ENCODE data around the gene ARL6IP6. TPM values are rescaled to one million over a fixed set of nuclear protein-coding genes. Genes with fewer than 3 reads are reported as not detected.

Gene ARL6IP6
- total RNA-seq (19.9 TPM), polyA plus RNA-seq (10 to 100 TPM; 32.9 to 41.4 (median 35.7) TPM)

DNA sequence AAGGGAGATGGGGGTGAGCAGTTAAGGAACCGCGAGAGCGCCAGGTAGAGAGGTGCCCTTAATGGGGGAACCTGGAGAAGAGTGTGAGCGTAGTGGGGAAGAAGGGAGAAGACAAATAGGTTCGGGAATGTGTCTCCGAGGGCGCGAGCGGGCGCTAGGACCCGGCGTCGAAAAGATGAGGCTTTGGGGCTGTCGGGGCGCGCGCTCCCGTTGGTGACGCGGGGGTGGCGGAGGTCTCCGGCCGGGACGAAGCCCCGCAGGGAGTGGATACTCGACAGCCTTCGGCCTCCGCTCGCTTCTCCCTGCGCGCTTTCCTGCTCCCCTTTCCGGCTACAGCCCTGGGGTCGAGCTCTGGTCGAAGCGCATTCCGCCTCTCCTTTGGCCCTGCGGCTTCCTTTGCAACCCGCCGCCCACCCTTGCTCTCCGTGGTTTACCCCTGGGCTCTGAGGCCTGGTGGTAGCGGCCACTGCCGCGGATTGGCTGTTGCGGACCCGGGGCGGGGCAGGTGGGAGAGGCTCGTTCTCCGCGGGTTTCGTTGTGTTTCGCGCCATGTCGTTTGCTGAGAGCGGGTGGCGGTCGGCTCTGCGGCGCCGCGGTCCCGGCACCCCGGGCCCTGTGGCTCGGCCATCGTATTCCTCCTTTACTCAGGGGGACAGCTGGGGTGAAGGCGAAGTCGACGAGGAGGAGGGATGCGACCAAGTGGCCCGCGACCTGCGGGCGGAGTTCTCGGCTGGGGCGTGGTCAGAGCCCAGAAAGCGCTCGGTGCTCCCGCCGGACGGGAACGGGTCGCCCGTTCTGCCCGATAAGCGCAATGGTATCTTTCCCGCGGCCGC lies at the start of gene ARL6IP6:
ARL6IP6 (plus strand) TSS at position 545 of the 833 bp plus-strand sequence; CDS start at position 550, 5 bp downstream.
- Mint-ChIP-seq H3K36me3 (peaks cover 26% of the 10 kb centered on the region), H3K9me3 (no peaks in the 10 kb centered on the region), H3K4me1 (peaks cover 24 to 78% (median 66%) of the 10 kb centered on the region in 4 donors), H3K27ac (peak within 1 kb of the TSS; percentile 99 to 100 (median 99)), H3K27me3 (peaks cover 8% of the 10 kb centered on the region), H3K4me3 (peak within 1 kb of the TSS; percentile 98 to 100 (median 99))
- peak within 1 kb of the TSS; percentile 97 for H3K27ac ChIP-seq (ENCODE audit: insufficient read depth, low read length, poor library complexity, severe bottlenecking)
- H3K4me3 ChIP-seq (ENCODE audit: low read depth, low read length), result peak within 1 kb of the TSS; percentile 91
- DNase-seq (peak; percentile 91 to 96 (median 96)), ATAC-seq (ENCODE audit: low read depth in 2 of 2) (peak; percentile 67 to 68)
- H3K36me3 ChIP-seq (ENCODE audit: control insufficient read depth, insufficient read depth, low read length), result peaks cover 17% of the 10 kb centered on the region
- H3K27me3 ChIP-seq (ENCODE audit: control insufficient read depth, insufficient read depth, low read length), result no peaks in the 10 kb centered on the region
- H3K9me3 ChIP-seq (ENCODE audit: control insufficient read depth in 2 of 2, low read length in 2 of 2), result no peaks in the 10 kb centered on the region
- peaks cover 50% of the 10 kb centered on the region for H3K4me1 ChIP-seq (ENCODE audit: control insufficient read depth, insufficient read depth, low read length, poor library complexity, severe bottlenecking)

DNA sequence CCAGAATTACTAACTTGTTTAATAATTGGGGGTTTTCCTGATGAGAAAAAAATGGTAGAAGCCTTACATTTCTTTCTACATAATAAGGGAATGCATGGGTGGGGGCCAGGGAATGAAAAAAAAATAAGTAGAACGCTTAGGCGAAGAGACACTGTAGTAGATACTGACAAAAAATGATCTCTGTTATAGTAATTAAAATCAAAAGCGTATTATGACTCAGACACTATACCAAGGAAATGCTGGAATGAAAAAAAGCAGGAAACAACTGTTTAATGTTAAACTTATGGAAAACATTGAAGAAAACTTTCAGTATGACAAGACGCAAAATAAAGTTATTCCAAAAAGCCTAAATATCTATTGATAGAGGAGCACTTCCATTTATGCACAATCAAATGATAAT lies 44.1 kb upstream of the ARL6IP6 start:
- no peaks in the 10 kb centered on the region for H3K9me3 ChIP-seq (ENCODE audit: control insufficient read depth in 2 of 2, low read length in 2 of 2)
- H3K27me3 ChIP-seq (ENCODE audit: control insufficient read depth, insufficient read depth, low read length), result no peaks in the 10 kb centered on the region
- Mint-ChIP-seq H3K27ac (peak overlapping the region in 1 of 3 donors; percentile 32), H3K4me3 (no peak overlapping the region), H3K36me3 (peaks cover 50% of the 10 kb centered on the region), H3K27me3 (no peaks in the 10 kb centered on the region), H3K9me3 (no peaks in the 10 kb centered on the region), H3K4me1 (peaks cover 0 to 4% (median 1%) of the 10 kb centered on the region in 4 donors)
- peaks cover 90% of the 10 kb centered on the region for H3K36me3 ChIP-seq (ENCODE audit: control insufficient read depth, insufficient read depth, low read length)
- H3K27ac ChIP-seq (ENCODE audit: insufficient read depth, low read length, poor library complexity, severe bottlenecking), result no peak overlapping the region
- H3K4me3 ChIP-seq (ENCODE audit: low read depth, low read length), result no peak overlapping the region
- ATAC-seq (ENCODE audit: low read depth in 2 of 2), result no peak
- DNase-seq, result no peak
- no peaks in the 10 kb centered on the region for H3K4me1 ChIP-seq (ENCODE audit: control insufficient read depth, insufficient read depth, low read length, poor library complexity, severe bottlenecking)

DNA sequence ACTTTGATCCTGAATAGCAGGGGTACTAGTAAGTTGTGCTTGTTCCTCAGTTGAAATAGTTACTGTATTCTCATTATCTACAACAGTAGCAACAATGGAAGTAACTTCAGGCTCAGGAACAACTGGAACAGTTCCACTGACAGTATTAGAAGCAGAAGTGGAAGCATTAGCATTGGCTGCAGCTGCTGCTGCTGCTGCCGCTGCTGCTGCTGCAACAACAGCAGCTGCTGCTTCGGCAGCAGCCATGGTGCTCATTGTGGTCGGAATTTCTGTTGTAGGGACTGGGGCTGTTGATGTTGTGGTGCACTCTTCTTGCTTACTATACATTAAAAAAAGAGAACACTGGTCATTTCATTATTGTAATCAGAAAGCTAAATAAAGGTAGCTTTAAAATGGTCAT lies 42.0 kb upstream of the ARL6IP6 start:
- no peaks in the 10 kb centered on the region for H3K9me3 ChIP-seq (ENCODE audit: control insufficient read depth in 2 of 2, low read length in 2 of 2)
- no peak overlapping the region for H3K27ac ChIP-seq (ENCODE audit: insufficient read depth, low read length, poor library complexity, severe bottlenecking)
- ATAC-seq (ENCODE audit: low read depth in 2 of 2) (no peak), DNase-seq (no peak)
- H3K4me1 Mint-ChIP-seq, result peaks cover 1 to 12% (median 6%) of the 10 kb centered on the region in 4 donors
- no peaks in the 10 kb centered on the region for H3K9me3 Mint-ChIP-seq
- no peaks in the 10 kb centered on the region for H3K4me1 ChIP-seq (ENCODE audit: control insufficient read depth, insufficient read depth, low read length, poor library complexity, severe bottlenecking)
- H3K4me3 ChIP-seq (ENCODE audit: low read depth, low read length), result no peak overlapping the region
- H3K27me3 Mint-ChIP-seq, result no peaks in the 10 kb centered on the region
- peaks cover 86% of the 10 kb centered on the region for H3K36me3 ChIP-seq (ENCODE audit: control insufficient read depth, insufficient read depth, low read length)
- peaks cover 53% of the 10 kb centered on the region for H3K36me3 Mint-ChIP-seq
- H3K27me3 ChIP-seq (ENCODE audit: control insufficient read depth, insufficient read depth, low read length), result no peaks in the 10 kb centered on the region
- H3K27ac Mint-ChIP-seq, result no peak overlapping the region
- H3K4me3 Mint-ChIP-seq, result no peak overlapping the region

DNA sequence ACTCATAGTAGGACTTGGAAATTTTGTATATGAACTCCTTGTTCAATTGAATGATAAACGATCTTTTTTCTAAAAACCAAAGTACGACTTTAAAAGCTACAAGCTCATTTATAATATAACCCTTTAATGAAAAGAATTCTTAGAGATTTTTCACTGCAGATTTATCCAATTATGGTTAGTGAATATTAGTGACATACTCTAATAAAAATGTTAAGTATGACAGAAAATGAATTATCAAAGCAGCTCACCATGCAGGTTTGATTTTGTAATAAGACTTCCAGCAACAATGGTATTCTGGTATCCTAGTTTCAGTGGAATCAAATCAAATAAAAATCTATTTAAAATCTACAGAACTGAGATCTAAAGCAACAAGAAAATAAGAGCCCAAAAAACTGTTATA lies 39.6 kb upstream of the ARL6IP6 start:
- H3K27ac Mint-ChIP-seq, result no peak overlapping the region
- no peak for DNase-seq
- no peaks in the 10 kb centered on the region for H3K9me3 ChIP-seq (ENCODE audit: control insufficient read depth in 2 of 2, low read length in 2 of 2)
- no peak overlapping the region for H3K4me3 Mint-ChIP-seq
- ATAC-seq (ENCODE audit: low read depth in 2 of 2), result no peak
- no peak overlapping the region for H3K27ac ChIP-seq (ENCODE audit: insufficient read depth, low read length, poor library complexity, severe bottlenecking)
- no peaks in the 10 kb centered on the region for H3K27me3 ChIP-seq (ENCODE audit: control insufficient read depth, insufficient read depth, low read length)
- H3K4me1 Mint-ChIP-seq, result peaks cover 13 to 21% (median 17%) of the 10 kb centered on the region in 4 donors
- no peaks in the 10 kb centered on the region for H3K4me1 ChIP-seq (ENCODE audit: control insufficient read depth, insufficient read depth, low read length, poor library complexity, severe bottlenecking)
- no peaks in the 10 kb centered on the region for H3K27me3 Mint-ChIP-seq
- no peaks in the 10 kb centered on the region for H3K9me3 Mint-ChIP-seq
- H3K36me3 Mint-ChIP-seq, result peaks cover 45% of the 10 kb centered on the region
- peaks cover 68% of the 10 kb centered on the region for H3K36me3 ChIP-seq (ENCODE audit: control insufficient read depth, insufficient read depth, low read length)
- no peak overlapping the region for H3K4me3 ChIP-seq (ENCODE audit: low read depth, low read length)

DNA sequence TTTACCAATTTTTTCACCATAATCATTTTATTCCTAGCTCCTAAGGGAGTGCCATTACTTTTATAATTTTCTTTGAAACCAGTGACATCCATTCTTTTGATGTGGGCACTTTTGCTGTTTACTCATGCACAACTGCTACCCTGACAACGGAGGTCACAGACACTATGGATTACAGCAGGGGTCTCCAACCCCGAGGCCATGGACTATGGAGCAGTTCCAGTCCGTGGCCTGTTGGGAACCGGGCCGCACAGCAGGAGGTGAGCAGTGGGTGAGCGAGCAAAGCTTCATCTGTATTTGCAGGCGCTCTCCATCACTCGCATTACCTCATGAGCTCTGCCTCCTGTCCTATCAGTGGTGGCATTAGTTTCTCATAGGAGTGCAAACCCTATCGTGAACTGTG lies 35.8 kb upstream of the ARL6IP6 start:
- Mint-ChIP-seq H3K36me3 (peaks cover 35% of the 10 kb centered on the region), H3K4me1 (peaks cover 34 to 45% (median 39%) of the 10 kb centered on the region in 4 donors), H3K9me3 (no peaks in the 10 kb centered on the region), H3K4me3 (no peak overlapping the region), H3K27ac (peak overlapping the region in 1 of 3 donors; percentile 42), H3K27me3 (no peaks in the 10 kb centered on the region)
- Histone ChIP-seq H3K36me3 (ENCODE audit: control insufficient read depth, insufficient read depth, low read length) (peaks cover 37% of the 10 kb centered on the region), H3K4me3 (ENCODE audit: low read depth, low read length) (no peak overlapping the region), H3K27ac (ENCODE audit: insufficient read depth, low read length, poor library complexity, severe bottlenecking) (no peak overlapping the region), H3K9me3 (ENCODE audit: control insufficient read depth in 2 of 2, low read length in 2 of 2) (no peaks in the 10 kb centered on the region), H3K4me1 (ENCODE audit: control insufficient read depth, insufficient read depth, low read length, poor library complexity, severe bottlenecking) (no peaks in the 10 kb centered on the region), H3K27me3 (ENCODE audit: control insufficient read depth, insufficient read depth, low read length) (no peaks in the 10 kb centered on the region)
- DNase-seq (no peak), ATAC-seq (ENCODE audit: low read depth in 2 of 2) (no peak)

DNA sequence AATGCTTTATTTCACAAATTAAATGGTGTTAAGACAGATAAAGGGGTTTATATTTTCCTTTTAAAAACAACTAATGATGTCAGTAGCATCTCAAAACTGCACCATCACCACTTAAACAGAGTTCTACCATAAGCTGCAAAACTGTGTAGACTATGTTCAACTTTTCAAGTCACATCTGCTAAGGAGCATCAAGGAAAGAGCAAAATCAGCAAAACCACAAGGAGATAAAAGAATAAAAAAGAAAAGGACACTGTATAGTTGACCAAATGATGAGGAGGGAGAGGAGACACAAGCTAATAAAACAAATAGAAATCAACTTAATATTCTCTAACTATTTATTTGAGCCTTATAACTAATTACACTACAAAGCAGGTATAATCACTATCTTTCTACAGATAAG lies 35.0 kb upstream of the ARL6IP6 start:
- H3K4me1 Mint-ChIP-seq, result peaks cover 34 to 46% (median 40%) of the 10 kb centered on the region in 4 donors
- Histone ChIP-seq H3K9me3 (ENCODE audit: control insufficient read depth in 2 of 2, low read length in 2 of 2) (no peaks in the 10 kb centered on the region), H3K4me3 (ENCODE audit: low read depth, low read length) (no peak overlapping the region), H3K36me3 (ENCODE audit: control insufficient read depth, insufficient read depth, low read length) (peaks cover 38% of the 10 kb centered on the region), H3K4me1 (ENCODE audit: control insufficient read depth, insufficient read depth, low read length, poor library complexity, severe bottlenecking) (no peaks in the 10 kb centered on the region), H3K27ac (ENCODE audit: insufficient read depth, low read length, poor library complexity, severe bottlenecking) (no peak overlapping the region), H3K27me3 (ENCODE audit: control insufficient read depth, insufficient read depth, low read length) (no peaks in the 10 kb centered on the region)
- no peak for ATAC-seq (ENCODE audit: low read depth in 2 of 2)
- H3K27ac Mint-ChIP-seq, result peak overlapping the region in 1 of 3 donors; percentile 6
- no peak for DNase-seq
- H3K27me3 Mint-ChIP-seq, result no peaks in the 10 kb centered on the region
- H3K36me3 Mint-ChIP-seq, result peaks cover 35% of the 10 kb centered on the region
- H3K9me3 Mint-ChIP-seq, result no peaks in the 10 kb centered on the region
- H3K4me3 Mint-ChIP-seq, result no peak overlapping the region

DNA sequence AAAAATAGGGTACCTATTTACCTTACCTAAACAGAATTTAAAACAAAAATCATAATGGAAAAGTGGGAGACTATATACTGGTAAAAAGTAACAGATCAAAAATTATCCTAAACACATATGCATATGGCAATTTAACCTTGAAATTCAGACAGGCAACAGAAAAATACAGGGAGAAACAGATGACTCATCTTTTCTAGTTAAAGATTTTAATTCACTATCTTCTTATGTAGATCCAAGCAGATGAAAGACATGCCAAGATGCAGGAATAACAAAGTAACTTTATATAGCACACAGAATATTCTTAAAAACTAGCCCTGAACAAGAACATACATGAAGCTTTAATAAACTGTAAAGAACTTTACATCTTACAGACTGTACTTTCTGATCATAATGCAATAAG lies 32.1 kb upstream of the ARL6IP6 start:
- H3K9me3 ChIP-seq (ENCODE audit: control insufficient read depth in 2 of 2, low read length in 2 of 2), result no peaks in the 10 kb centered on the region
- Mint-ChIP-seq H3K4me1 (peaks cover 33 to 48% (median 45%) of the 10 kb centered on the region in 4 donors), H3K9me3 (no peaks in the 10 kb centered on the region), H3K4me3 (no peak overlapping the region), H3K27ac (no peak overlapping the region), H3K27me3 (no peaks in the 10 kb centered on the region), H3K36me3 (peaks cover 25% of the 10 kb centered on the region)
- H3K27me3 ChIP-seq (ENCODE audit: control insufficient read depth, insufficient read depth, low read length), result no peaks in the 10 kb centered on the region
- no peak overlapping the region for H3K27ac ChIP-seq (ENCODE audit: insufficient read depth, low read length, poor library complexity, severe bottlenecking)
- no peak for ATAC-seq (ENCODE audit: low read depth in 2 of 2)
- no peaks in the 10 kb centered on the region for H3K4me1 ChIP-seq (ENCODE audit: control insufficient read depth, insufficient read depth, low read length, poor library complexity, severe bottlenecking)
- DNase-seq, result no peak
- peaks cover 18% of the 10 kb centered on the region for H3K36me3 ChIP-seq (ENCODE audit: control insufficient read depth, insufficient read depth, low read length)
- H3K4me3 ChIP-seq (ENCODE audit: low read depth, low read length), result no peak overlapping the region

Measured in CD4-positive, CD25-positive, alpha-beta regulatory T cell (primary cell).